ENCODE data around the gene PAF1. TPM values are rescaled to one million over a fixed set of nuclear protein-coding genes. Genes with fewer than 3 reads are reported as not detected.

PAF1 gene
- total RNA-seq, 2 experiments from 2014 or later = 33.1 to 45.9 TPM

GRCh38 chr19:39407410-39407659 is 16.4 kb upstream of the PAF1 start:
- peak overlapping the region; percentile 96 for H3K4me2 ChIP-seq (ENCODE audit: low read length)
- intact Hi-C loops (cut with micrococcal nuclease; ENCODE audit: unreplicated experiment) = loop anchor here (10.0 kb wide), 2 partner anchors 547 to 553 kb away; no protein-coding TSS in a partner anchor
- no peaks in the 10 kb centered on the region for H3K9me2 ChIP-seq (ENCODE audit: insufficient read depth, low read length)
- no peak overlapping the region for H2AFZ ChIP-seq (ENCODE audit: low read length)
- ChIA-PET POLR2A (interaction anchor here (1.1 to 3.1 kb wide), 2 partner anchors 9 to 28 kb away, joined by 4 to 14 read pairs; partner anchors contain the start of gene RPS16), CTCF (ENCODE audit: unreplicated experiment) (no interaction called here)
- TF ChIP-seq EZH2phosphoT487 (IDR thresholded peaks at IDR 0.05; ENCODE audit: borderline replicate concordance, low read depth, low read length) (no peak), CTCF (conservative IDR thresholded peaks at IDR 0.05; ENCODE audit: low read length) (no peak)
- peak overlapping the region; percentile 96 for H3K4me3 ChIP-seq (ENCODE audit: low read depth, low read length, poor library complexity, severe bottlenecking)
- H4K20me1 ChIP-seq (ENCODE audit: insufficient read depth, low read length) = peaks cover 4% of the 10 kb centered on the region
- H3K27ac ChIP-seq (ENCODE audit: low read depth, low read length, poor library complexity, severe bottlenecking) = peak overlapping the region; percentile 91
- peaks cover 19% of the 10 kb centered on the region for H3K36me3 ChIP-seq (ENCODE audit: insufficient read depth, low read length)
- H3K9me3 ChIP-seq (ENCODE audit: low read length) = no peaks in the 10 kb centered on the region
- H3K4me1 ChIP-seq (ENCODE audit: insufficient read depth, low read length, poor library complexity, severe bottlenecking) = peaks cover 60% of the 10 kb centered on the region
- BruUV-seq (replicated peaks) = no TSS peak
- peaks cover 27% of the 10 kb centered on the region for H3K79me2 ChIP-seq (ENCODE audit: insufficient read depth, low read depth, low read length)
- no peak for DNase-seq (ENCODE audit: low spot score)

GRCh38 chr19:39406656-39407409 is 15.9 kb upstream of the PAF1 start, which contains the start of gene ZFP36:
TSS of gene ZFP36 (plus strand) at chr19:39406847. CDS start at chr19:39406905, 58 bp downstream.
- no peak for TF ChIP-seq CTCF (conservative IDR thresholded peaks at IDR 0.05; ENCODE audit: low read length)
- no peak for TF ChIP-seq EZH2phosphoT487 (IDR thresholded peaks at IDR 0.05; ENCODE audit: borderline replicate concordance, low read depth, low read length)
- ChIA-PET CTCF (ENCODE audit: unreplicated experiment) (no interaction called here), POLR2A (interaction anchor here (1.1 to 3.1 kb wide), 3 partner anchors 9 to 40 kb away, joined by 3 to 14 read pairs (median 4); partner anchors contain the start of gene RPS16)
- no peak within 1 kb of the TSS for H2AFZ ChIP-seq (ENCODE audit: low read length)
- H3K9me3 ChIP-seq (ENCODE audit: low read length) = no peaks in the 10 kb centered on the region
- H3K79me2 ChIP-seq (ENCODE audit: insufficient read depth, low read depth, low read length) = peaks cover 27% of the 10 kb centered on the region
- H3K27ac ChIP-seq (ENCODE audit: low read depth, low read length, poor library complexity, severe bottlenecking) = peak within 1 kb of the TSS; percentile 91
- DNase-seq (ENCODE audit: low spot score) = peak; percentile 86
- H3K4me1 ChIP-seq (ENCODE audit: insufficient read depth, low read length, poor library complexity, severe bottlenecking) = peaks cover 65% of the 10 kb centered on the region
- BruUV-seq (replicated peaks) = no TSS peak
- intact Hi-C loops (cut with micrococcal nuclease; ENCODE audit: unreplicated experiment) = loop anchor here (10.0 kb wide), 2 partner anchors 548 to 552 kb away; no protein-coding TSS in a partner anchor
- H3K9me2 ChIP-seq (ENCODE audit: insufficient read depth, low read length) = no peaks in the 10 kb centered on the region
- peaks cover 19% of the 10 kb centered on the region for H3K36me3 ChIP-seq (ENCODE audit: insufficient read depth, low read length)
- H3K4me2 ChIP-seq (ENCODE audit: low read length) = peak within 1 kb of the TSS; percentile 96
- H4K20me1 ChIP-seq (ENCODE audit: insufficient read depth, low read length) = peaks cover 4% of the 10 kb centered on the region
- peak within 1 kb of the TSS; percentile 96 for H3K4me3 ChIP-seq (ENCODE audit: low read depth, low read length, poor library complexity, severe bottlenecking)

All from OCI-LY7 (cell line).